Eye (tissue), 1 donor: Measurements from ENCODE around the gene RIOK2.
"Not testable (repeated sequence)": the region's sequence is repeated elsewhere in the genome, so short reads cannot be mapped to it uniquely, and the experiment has no call there.

Source experiments
- DNase-seq: peaks from one replicate; pipeline ENCODE4 v3.0.0-alpha.2; 2015

Gene RIOK2

DNA sequence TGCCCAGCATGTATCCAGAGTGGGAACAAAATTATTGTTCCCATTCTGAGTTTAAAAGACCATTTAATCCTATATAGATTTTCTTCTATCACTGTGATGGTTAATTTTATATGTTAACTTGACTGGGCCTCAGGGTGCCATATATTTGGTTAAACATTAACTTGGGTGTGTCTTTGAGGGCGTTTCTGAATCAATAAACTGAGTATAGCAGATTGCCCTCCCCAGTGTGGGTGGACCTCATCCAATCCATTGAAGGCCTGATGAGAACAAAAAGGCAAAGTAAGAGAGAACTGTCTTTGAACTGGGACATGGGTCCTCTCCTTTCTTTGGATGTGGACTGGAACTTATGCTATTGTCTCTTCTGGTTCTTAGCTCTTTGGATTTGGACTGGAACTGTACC, 17.3 kb downstream of the RIOK2 start:
- no peak for DNase-seq

DNA sequence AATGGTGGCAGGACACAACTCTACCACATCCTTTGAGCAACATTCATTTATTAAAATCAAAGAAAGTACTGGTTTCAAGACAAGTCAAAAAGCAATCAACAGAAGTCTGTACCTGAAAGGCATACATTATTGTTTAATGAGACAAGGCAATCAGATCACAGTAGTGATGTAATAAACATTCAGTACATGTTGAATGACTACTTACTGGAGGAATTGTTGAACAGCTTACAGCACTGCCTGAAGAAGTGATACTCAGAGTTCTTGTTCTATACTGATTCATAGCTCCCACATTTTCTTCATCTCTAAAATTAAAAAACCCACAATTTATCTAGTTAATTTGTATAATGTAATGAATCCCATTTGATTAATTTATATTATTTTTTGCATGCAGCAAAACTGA, 18.2 kb downstream of the RIOK2 start:
- DNase-seq: no peak

DNA sequence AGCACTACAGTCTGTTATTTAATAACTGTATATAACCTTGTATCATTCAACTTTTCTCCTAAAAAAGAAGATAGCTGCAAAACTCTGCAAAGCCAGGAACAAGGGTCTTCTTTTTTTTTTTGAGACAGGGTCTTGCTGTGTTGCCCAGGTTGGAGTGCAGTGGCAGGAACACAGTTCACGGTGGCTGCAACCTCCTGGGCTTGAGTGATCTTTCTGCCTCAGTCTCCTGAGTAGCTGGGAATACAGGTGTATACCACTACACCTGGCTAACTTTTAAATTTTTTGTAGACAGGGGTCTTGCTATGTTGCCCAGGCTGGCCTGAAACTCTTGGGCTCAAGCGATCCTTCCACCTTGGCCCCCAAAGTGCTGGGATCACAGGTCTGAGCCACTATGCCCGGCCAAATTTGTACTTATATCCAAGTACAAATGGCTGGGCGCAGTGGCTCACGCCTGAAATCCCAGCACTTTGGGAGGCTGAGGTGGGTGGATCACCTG, 19.2 kb downstream of the RIOK2 start:
- DNase-seq: no peak

DNA sequence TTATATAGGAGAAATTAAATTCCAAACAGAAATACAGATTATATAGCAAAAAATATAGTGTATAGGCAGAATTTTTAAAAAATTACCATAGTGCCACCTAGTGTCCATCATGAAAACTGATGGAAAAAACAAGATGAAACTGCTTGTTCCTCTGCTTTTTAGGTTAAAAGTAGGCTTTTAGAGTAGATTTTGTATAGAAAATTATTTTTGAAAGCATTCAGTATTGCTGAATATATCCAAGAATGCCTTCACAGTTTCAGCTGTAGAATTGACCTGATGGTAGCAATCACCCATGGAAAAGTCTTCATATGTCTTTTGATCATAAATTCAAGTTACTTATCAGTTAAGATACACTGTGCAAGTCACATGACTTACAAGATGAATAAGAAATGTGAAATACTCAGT, 19.7 kb downstream of the RIOK2 start:
- DNase-seq: peak; percentile 58

DNA sequence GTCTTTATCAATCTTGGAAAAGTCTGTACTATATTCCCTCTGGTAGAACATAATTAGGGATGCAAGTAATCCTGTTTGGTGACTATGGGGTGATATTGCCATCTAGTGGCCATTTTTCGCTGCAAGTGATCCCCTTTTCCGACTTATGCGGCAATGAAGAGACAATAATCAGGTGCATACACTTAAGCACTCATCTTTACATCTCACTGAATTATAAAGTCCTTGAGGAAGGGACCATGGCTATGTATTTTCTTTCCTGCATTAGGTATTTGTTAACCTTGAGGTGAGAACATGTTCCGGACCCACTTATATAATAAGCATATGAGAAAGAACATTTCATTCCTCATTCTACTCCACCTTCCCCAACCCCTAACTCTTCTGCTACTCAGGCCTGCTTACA, 21.0 kb downstream of the RIOK2 start:
- DNase-seq: peak; percentile 95

DNA sequence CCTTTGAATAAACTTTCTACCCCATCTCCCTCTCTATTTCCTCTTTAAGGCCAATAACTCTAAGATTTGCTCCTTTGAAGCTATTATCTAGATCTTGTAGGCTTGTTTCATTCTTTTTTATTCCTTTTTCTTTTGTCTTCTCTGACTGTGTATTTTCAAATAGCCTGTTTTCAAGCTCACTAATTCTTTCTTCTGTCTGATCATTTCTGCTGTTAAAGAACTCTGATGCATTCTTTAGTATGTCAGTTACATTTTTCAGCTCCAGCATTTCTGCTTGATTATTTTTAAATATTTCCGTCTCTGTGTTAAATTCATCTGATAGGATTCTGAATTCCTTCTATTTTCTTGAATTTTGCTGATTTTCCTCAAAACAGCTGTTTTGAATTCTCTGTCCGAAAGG, 25.4 kb downstream of the RIOK2 start:
- DNase-seq: no peak

DNA sequence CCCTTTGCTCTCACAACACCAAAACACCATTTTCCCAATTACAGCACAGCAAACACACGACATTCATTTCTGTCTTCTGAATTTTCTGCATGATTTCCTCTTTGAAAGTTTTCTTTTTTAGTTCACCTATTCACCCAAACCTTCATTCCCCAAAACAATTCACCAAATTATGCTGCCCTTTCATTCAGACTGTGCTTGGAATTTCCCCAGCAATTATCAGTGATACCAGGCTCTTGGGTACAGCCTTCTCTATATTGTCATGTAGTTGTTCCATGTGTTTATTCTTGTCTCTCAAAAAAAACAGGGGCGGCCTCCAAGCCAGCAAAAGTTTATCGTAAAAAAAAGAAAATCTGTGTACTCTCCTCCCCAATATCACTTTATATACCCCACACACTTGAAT, 31.7 kb downstream of the RIOK2 start:
- DNase-seq: no peak

DNA sequence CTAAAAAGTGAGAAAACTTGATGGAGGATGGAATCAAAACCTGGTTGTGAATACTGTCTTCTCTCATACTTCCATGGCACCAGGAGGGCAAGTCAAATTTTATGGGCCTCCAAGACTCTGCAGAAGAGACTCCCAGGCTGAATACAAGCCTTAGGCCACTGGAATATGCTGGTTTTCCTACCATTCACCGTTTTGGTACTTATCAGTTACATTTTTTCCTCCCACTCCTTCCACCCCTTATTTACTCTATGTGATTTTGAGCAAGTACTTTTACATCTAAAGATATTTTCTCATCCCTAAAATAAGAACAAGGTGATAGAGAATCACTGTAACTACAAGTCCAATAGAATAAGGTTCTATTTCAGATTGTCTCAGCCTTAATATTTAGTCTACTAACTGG, 32.6 kb downstream of the RIOK2 start:
- DNase-seq: no peak

DNA sequence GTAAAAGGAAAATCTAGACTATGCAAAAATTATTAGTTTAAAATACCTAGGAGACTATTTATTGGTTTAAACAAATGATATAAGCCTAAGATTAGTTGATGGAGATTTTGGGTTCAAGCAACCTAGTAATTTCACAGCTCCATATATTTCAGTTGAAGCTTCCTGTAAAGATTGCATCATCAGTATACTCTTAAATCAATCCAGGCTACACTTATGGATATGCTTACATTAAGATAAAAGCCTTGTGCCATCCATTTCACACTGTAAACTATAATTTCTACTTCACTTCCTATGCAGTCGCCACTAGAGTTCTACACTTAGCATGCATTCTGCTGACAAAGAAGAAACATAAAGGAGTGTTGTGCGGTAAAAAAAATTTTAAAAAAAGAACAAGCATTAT, 33.3 kb downstream of the RIOK2 start:
- DNase-seq: no peak

DNA sequence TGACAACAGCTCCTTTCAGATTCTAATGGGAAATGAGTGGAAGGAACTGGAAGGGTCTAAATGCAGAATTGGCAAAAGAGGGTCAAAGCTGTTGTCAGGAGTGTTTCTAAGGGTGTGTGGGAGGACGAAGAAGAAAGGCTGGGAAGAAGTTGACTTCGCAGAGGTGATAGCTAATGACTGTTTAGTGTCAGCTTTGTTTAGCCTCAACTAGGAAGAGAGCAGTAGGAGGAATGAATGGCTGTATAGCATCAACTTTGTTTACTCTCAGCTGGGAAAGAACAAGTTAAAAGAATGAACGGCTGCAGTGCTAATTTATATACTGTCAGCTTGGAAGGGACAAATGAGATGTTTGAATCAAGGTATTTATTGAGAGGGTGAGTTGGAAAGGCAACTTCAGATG, 34.8 kb downstream of the RIOK2 start:
- DNase-seq: peak; percentile 41

DNA sequence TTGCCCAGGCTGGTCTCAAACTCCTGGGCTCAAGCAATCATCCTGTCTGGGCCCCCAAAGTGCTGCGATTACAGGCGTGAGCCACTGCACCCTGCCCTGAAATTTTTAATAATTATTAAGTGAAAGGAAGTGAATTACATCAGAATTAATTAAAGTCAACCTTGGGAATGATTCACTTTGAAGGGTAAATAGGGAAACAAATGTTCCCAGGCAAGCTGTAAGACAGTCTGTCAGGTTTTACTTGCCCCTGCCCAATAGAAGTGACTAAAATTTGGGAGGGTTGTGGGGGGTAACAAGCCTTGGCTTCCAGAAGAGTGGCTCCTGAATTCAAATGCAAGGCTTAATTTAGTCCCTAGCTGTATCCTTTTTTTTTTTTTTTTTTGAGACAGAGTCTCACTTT, 39.3 kb downstream of the RIOK2 start:
- no peak for DNase-seq

DNA sequence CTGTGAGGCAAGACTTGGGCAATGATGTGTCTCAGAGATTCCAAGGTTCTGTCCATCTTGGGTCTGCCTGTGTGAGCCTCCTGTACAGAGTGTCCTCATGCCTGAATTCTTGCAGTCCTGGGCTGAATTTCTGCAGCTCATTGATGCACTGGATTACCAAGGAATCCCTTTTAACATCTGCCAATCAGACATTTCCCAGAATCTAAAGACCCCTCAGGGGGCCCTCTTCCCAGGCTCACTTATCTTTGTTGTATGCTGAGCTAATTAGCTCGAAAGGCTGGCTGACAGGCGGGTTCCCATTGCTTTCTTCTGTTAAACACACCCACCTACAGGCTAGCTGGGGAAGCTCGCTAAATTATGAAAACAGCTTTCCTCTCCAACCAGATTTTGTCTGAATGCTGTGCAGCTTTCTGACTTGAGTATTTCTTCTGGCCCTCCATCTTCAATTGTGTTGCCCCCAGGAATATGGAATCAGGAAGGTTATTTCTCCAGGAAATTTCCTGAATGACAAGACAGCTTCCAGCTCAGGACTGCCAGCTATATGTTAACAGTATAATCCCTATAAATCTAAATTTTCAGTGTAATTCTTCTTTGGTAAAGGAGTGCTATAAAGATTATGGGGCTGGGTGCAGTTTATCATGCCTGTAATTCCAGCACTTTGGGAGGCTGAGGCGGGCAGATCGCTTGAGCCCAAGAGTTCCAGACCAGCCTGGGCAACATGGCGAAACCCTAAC, 40.4 kb downstream of the RIOK2 start, which contains the start of gene LIX1:
TSS of gene LIX1 (minus strand) at position 91 of the 734 bp plus-strand sequence. CDS start at position 56, 35 bp downstream.
- peak; percentile 89 for DNase-seq

DNA sequence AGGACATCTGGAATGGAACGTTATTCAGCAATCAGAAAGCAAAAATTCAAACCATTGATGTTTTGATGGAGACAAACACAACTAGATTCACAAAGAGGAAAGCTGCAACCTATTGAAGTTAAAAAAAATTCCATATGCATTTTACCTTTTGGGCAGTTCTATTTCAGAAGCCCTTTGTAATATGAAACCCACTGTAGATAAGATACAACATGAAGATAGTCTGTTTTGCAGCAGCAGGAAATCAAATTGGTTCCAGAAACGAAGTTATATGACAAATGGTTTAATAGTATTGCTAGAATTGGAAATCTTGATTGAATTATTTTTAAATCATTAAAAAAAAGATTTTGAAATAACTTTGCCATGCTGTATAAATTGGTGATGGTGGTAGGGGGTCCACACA, 41.5 kb downstream of the RIOK2 start:
- no peak for DNase-seq

DNA sequence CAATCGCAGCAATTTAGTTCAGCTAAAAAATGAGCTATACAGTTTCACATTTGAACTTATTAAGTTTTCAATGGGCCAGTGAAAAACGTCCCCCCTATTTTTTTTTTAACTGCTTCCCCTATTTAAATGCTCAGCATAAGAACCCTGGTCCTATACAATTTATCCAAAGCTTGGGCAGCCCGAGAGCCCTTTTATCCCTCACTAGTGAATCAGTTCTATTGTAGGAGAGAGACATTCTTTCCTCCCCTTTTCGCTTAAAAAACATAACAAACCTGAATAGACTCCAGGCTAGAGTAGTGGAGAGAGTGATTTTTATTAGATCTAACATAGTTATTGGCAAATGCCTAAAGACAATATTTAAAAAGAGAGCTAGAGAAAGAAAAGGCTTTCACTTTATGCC, 42.0 kb downstream of the RIOK2 start:
- DNase-seq: no peak

DNA sequence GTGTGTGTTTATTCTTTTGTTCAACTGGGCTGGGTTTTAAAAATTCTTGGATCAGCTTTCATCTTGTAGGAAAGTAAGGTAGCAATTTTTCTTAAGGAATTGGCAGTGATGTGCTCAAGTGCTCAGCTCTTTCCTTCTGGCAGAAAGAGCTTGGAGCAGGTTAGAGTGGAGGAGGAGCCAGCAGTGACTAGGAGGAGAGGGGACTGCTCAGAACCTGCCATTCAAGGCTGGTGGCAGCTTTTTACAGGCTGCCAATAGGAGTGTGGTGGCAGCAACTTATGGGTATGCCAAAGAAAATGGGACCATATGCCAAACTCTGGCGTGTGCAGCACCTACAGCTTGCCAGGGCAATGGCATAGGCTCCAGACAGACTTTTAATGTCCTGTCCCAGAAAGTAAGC, 42.8 kb downstream of the RIOK2 start:
- not testable (repeated sequence) for DNase-seq

DNA sequence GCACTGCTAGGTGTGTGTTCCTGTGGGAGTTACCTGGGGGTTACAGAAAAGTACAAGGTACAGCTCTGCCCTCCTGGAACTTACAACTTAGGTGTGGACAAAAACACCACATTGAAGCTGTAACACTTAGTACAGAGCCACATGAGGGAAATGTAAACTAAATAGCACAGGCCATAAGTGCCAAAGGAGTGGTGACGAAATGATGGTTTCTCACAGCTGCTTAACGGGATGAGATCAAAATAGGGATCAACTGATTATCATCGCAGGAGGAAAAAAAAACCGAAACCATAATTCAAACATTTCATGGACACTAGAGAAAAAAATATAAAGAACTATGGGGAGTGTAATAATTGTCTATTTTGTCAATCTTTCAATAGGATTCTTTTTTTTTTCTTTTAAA, 46.6 kb downstream of the RIOK2 start:
- DNase-seq: no peak

DNA sequence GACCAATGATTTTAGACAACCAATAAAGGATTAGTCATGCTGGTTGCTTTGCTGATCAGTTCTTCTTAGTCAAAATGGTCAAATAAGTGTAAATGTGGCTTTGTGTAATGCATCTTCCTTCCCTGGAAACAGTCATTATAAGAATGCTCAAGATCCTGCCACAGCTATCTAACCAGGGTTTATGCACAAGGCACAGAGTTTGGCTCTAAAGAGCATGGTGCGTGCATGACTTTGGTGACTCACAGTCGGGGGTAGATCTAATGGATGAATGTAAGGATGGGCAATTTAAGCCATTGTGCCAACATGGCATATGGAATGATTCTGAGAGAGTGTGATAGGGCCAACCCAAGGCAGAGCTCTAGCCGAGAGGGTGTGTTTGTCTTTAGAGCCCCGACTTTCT, 47.2 kb downstream of the RIOK2 start:
- no peak for DNase-seq

DNA sequence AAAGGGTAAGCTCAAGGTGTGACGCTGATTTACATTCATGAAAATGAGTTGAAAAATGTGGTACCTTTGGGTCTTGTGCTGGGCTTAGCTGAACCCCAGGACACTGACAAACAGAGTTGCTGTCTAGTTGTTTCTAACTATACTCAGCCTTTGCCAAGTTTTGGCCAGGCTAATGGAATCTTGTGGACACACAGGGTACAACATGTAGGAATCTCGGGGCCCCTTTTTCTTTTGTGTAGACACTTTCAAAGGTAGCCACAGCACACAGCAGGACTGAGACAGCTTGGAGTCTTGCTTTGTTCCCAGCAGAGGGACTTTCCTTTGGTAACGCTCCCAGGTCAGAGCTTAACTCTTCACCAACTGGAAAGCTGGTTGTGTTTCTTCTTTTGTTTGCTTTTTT, 48.4 kb downstream of the RIOK2 start:
- DNase-seq: no peak

DNA sequence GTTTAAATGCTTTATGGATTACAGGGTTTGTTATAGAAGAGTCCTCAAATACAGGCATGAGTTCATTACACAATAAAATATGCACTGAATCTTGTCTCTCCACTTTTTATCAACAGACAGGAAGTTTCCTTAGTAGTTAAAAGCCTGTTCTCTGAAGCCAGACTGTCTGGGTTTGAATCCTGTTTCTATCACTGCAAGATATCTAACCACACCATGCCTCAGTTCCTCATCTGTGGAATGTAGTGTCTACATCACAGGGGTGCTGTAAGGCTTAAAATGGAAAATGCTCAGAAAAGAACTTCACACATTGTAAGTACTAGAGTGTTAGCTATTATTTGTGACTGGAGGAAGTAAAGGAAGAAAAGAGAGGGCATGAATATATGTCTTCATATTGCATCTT, 49.9 kb downstream of the RIOK2 start:
- DNase-seq: no peak

DNA sequence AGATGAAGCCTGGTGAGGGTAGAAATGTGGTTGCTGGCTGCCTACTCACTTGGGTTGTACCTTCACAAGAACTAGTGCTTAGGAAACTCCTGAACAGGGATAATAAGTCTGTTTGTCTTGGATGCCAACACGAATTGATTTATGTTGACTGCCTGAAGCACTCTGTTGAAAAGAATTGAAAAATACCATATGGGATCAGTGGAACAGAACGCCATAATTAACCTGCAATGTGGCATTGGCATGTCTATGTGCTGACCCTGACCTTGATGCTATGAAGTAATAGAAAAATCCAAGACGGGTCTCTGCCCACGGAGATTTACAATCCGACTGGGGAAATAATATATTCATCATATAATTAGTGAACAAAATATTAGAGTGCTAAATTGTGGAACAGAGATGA, 51.1 kb downstream of the RIOK2 start:
- no peak for DNase-seq

DNA sequence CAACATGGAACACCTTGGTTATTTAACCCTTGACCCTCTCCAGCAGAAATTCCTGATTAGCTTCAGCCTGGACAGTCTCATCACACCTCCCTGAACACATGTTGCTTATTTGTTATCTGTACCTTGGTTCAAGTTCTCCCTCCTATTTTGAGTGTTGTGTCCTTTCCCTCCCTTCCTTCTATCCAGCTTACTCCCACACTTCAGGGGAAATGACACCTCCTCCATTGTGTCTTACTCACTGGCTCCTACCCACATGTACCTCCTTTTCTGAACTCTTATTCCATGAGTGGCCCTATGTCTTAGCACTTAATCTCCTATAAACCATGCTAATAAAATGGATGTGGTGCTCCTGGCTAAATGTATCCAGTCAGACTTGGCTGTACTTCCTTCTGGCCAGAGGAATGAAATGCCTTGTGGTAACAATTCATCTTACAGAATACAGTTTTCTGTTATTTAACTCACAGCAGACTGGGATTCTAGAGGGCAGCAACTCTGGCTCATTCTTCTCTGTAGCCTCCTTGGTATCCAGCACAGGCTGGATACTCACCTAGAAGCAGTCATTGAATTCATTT, 51.8 kb downstream of the RIOK2 start:
- DNase-seq: no peak

DNA sequence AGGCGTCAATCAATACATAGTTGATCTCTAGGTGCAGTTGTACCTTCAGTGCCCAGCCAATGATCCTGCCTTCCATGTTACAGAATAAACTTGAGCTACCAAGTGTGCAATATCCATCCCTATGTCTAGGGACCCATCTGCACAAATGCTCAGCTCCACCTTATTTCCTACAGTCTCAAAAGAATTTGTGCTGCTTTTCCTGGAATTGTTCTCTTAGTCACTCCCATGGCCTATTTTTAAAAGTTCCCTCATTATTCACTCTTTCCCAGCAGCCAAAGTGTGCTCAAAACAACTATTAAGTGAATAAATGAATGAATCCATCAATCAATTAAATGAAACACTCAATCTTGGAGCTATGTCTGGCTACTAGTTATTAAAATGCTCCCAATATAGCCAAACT, 55.3 kb downstream of the RIOK2 start:
- no peak for DNase-seq

DNA sequence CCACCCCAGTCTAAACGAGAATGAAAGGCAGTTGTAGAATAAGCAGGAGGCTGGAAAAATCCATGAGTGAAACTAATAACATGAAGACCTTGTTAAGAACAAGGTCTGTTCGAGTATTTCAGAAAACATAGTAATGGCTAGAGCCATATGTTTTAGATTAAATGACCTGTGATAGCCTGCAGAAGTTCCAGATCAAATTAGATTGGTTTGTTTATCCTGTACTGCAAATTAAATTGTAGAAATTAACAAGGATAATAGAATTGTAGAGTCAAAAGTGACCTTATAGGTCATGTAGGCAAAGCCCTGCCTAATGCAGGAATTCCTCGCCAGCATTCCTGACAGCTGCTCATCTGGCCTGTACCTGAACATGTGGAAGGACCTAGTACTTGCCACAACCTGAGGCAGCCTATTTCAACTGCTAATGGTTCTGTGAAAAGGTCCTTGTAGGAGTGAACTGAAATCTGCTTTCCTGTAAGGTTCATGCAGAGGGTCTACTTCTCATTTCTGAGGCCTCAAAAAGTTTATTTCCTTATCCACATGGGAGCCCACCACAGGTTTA, 57.8 kb downstream of the RIOK2 start:
- DNase-seq: no peak

DNA sequence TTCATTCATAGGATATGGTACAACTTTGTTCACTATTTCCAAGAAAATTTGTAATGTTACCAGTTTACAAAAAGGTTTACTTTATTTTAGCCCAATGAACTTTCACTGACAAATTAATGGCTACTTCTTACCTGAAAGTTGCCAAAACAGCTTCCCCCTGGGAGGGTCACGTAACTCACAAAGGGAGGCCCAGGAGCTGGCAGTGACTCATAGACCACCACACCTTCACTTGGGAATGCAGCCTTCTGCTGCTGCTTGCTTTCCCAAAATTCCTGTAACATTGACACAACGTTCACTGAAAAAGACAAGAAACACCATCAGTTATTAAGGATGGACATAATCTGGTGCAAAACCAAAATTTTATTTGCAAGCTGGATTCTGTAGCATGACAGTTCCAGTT, 58.7 kb downstream of the RIOK2 start:
- DNase-seq: no peak

DNA sequence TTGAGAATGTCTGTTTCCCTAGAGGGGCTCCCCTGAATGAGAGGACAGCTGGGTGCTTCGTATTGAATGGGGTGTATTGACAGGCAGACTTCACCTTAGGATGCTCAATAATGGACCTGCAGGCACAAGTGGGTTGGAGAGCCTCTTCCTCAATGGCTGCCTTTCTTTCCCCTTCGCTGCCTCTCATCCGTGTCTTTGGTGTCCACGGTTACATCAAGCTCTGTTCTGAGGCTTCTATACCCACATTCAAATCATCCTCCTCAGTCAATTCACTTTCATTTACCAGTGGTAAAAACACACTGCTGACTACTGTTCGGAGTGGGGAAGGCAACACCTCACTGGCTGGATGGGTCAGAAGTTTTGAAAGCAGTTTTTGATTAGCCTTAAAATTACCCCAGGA, 61.2 kb downstream of the RIOK2 start:
- no peak for DNase-seq
